Measurements from ENCODE around the gene SEPTIN3.

- TF ChIP-seq, protein P1, sequence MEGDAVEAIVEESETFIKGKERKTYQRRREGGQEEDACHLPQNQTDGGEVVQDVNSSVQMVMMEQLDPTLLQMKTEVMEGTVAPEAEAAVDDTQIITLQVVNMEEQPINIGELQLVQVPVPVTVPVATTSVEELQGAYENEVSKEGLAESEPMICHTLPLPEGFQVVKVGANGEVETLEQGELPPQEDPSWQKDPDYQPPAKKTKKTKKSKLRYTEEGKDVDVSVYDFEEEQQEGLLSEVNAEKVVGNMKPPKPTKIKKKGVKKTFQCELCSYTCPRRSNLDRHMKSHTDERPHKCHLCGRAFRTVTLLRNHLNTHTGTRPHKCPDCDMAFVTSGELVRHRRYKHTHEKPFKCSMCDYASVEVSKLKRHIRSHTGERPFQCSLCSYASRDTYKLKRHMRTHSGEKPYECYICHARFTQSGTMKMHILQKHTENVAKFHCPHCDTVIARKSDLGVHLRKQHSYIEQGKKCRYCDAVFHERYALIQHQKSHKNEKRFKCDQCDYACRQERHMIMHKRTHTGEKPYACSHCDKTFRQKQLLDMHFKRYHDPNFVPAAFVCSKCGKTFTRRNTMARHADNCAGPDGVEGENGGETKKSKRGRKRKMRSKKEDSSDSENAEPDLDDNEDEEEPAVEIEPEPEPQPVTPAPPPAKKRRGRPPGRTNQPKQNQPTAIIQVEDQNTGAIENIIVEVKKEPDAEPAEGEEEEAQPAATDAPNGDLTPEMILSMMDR (conservative IDR thresholded peaks at IDR 0.05): no peak
- no peak for TF ChIP-seq ZFX (IDR thresholded peaks at IDR 0.05)
These were observed 21.1 kb upstream of the SEPTIN3 start for GRCh38 chr22:41948142-41948541.

Data from C4-2B (cell line).